HL-60 (cell line): ENCODE measurements around the gene CLEC3A.

ENCODE experiments used
- GABPA ChIP-seq: IDR thresholded peaks from 2 replicates; pipeline ENCODE4 v1.6.1; 2012; ENCODE audit warnings: low read depth
- TF ChIP-seq, protein P1 (sequence below): IDR thresholded peaks from one replicate; pipeline ENCODE4 v1.5.1; 2011; ENCODE audit warnings: low read length, control low read depth, inconsistent platforms; ENCODE audit not compliant: insufficient read depth

DNA sequence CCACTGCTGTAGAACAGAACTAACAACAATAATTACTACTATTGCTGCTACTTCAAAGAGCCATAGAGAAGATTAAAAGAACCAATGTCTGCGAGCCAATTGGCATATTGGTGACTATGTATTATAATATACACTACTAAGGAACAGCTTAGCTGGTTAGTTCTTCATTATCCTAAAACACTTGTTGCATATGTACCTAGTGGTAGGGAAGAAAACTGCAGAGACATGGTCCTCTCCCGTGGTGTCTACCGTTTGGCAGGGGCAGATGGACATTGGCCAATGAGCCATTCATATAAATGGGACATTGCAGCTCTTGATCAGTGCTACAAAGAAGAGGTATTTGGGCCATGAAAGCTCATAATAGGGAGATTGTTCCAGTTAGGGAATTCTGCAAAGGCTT, 46.4 kb upstream of the CLEC3A start:
- TF ChIP-seq, protein P1, sequence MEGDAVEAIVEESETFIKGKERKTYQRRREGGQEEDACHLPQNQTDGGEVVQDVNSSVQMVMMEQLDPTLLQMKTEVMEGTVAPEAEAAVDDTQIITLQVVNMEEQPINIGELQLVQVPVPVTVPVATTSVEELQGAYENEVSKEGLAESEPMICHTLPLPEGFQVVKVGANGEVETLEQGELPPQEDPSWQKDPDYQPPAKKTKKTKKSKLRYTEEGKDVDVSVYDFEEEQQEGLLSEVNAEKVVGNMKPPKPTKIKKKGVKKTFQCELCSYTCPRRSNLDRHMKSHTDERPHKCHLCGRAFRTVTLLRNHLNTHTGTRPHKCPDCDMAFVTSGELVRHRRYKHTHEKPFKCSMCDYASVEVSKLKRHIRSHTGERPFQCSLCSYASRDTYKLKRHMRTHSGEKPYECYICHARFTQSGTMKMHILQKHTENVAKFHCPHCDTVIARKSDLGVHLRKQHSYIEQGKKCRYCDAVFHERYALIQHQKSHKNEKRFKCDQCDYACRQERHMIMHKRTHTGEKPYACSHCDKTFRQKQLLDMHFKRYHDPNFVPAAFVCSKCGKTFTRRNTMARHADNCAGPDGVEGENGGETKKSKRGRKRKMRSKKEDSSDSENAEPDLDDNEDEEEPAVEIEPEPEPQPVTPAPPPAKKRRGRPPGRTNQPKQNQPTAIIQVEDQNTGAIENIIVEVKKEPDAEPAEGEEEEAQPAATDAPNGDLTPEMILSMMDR, result no peak
- no peak for TF ChIP-seq GABPA
